AG10803 (cell line): ENCODE data around the gene CAMK4.

Experiments
- DNase-seq: peaks from one replicate; pipeline ENCODE4 v3.0.0; 2010; ENCODE audit warnings: low read depth
- H3K4me3 ChIP-seq: 2 replicates; pipeline ENCODE4 v1.5.1; 2011; ENCODE audit warnings: mild to moderate bottlenecking, low read length, control low read depth
- TF ChIP-seq, protein P1 (sequence below): conservative IDR thresholded peaks from 2 replicates; pipeline ENCODE4 v1.5.1; 2011; ENCODE audit warnings: mild to moderate bottlenecking, low read length, control low read depth, inconsistent platforms

Gene CAMK4

GRCh38 chr5:111243318-111243717, 19.1 kb downstream of the CAMK4 start:
- no peak for DNase-seq
- H3K4me3 ChIP-seq = no peak overlapping the region
- TF ChIP-seq, protein P1, sequence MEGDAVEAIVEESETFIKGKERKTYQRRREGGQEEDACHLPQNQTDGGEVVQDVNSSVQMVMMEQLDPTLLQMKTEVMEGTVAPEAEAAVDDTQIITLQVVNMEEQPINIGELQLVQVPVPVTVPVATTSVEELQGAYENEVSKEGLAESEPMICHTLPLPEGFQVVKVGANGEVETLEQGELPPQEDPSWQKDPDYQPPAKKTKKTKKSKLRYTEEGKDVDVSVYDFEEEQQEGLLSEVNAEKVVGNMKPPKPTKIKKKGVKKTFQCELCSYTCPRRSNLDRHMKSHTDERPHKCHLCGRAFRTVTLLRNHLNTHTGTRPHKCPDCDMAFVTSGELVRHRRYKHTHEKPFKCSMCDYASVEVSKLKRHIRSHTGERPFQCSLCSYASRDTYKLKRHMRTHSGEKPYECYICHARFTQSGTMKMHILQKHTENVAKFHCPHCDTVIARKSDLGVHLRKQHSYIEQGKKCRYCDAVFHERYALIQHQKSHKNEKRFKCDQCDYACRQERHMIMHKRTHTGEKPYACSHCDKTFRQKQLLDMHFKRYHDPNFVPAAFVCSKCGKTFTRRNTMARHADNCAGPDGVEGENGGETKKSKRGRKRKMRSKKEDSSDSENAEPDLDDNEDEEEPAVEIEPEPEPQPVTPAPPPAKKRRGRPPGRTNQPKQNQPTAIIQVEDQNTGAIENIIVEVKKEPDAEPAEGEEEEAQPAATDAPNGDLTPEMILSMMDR = no peak

GRCh38 chr5:111245654-111246053, 21.5 kb downstream of the CAMK4 start:
- TF ChIP-seq, protein P1 = no peak
- no peak overlapping the region for H3K4me3 ChIP-seq
- no peak for DNase-seq

DNA sequence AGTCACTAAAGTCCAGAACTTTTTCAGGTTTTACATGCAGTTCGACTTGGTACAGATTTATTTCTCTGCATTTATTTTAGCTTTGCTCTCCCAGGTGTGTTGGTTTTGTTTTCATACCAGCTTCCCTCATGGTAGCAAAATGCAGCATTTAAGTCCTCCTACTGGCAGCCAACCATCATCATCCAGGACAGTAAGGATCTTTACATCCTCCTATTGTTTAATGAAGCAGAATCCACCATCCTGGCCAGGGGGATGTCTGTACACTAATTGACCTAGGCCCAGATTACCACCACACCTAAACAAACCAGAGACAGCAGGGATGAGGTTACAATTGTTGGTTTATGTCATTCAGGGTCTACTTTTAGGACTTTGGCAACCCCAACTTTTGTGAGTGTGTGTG, 22.3 kb downstream of the CAMK4 start:
- TF ChIP-seq, protein P1 = no peak
- H3K4me3 ChIP-seq = no peak overlapping the region
- no peak for DNase-seq

- no peak overlapping the region for H3K4me3 ChIP-seq
- TF ChIP-seq, protein P1 = no peak
- DNase-seq = no peak
Observed at GRCh38 chr5:111248571-111248970, 24.4 kb downstream of the CAMK4 start.

- TF ChIP-seq, protein P1 = no peak
Observed at GRCh38 chr5:111251921-111252320, 27.7 kb downstream of the CAMK4 start.

GRCh38 chr5:111252799-111253545, 28.8 kb downstream of the CAMK4 start:
- TF ChIP-seq, protein P1 = no peak
- no peak overlapping the region for H3K4me3 ChIP-seq
- no peak for DNase-seq

More at GRCh38 chr5:111251921-111252320, 27.7 kb downstream of the CAMK4 start:
- H3K4me3 ChIP-seq = no peak overlapping the region
- no peak for DNase-seq

- peak; percentile 5 for DNase-seq
- TF ChIP-seq, protein P1 = no peak
- no peak overlapping the region for H3K4me3 ChIP-seq
Observed at GRCh38 chr5:111254613-111255012, 30.4 kb downstream of the CAMK4 start.
